T-cell (primary cell): Measurements from ENCODE around the gene RCAN3. TPM values are rescaled to one million over a fixed set of nuclear protein-coding genes. Genes with fewer than 3 reads are reported as not detected.
A peak's percentile ranks its signal among the peaks of the same experiment; 100 is the strongest.

Source experiments
- ATAC-seq, 4 experiments: fragments of 200-7000 bp in 3 of 4; fragments of 150-1000 bp in 1 of 4; cut with Tn5 transposase; replicated peaks in 1 of 4; 1 replicate in 3 of 4; 2 replicates in 1 of 4; pipeline ENCODE4 v1.10.0; 2021; ENCODE audit warnings: moderate library complexity in 3 of 4, mild to moderate bottlenecking in 2 of 4, moderate number of reproducible peaks in 1 of 4
- CTCF ChIA-PET, 2 donors: fragments of 300-600 bp; sonication (Branson Sonifier 250); formaldehyde crosslinking; loops; one replicate each; lab custom pipeline; 2022; ENCODE audit warnings: antibody characterized with exemption in 2 of 2; lab: Charles Lee
- POLR2A ChIA-PET, 2 donors: fragments of 300-600 bp; sonication (Branson Sonifier 250); formaldehyde crosslinking; loops; one replicate each; lab custom pipeline; 2022; ENCODE audit warnings: antibody characterized with exemption in 2 of 2; lab: Charles Lee
- DNase-seq, 35 experiments: peaks; one replicate each; pipeline versions ENCODE4 v3.0.0 to v3.0.0-alpha.2; 2013 to 2023
- H3K27ac ChIP-seq: one replicate; pipeline ENCODE4 v1.5.1; 2013; ENCODE audit warnings: low read length
- H3K27me3 ChIP-seq, 2 experiments: replicated peaks in 1 of 2; 1 replicate in 1 of 2; 2 replicates in 1 of 2; pipeline versions ENCODE4 v1.6.1 to v1.7.0; 2013; ENCODE audit warnings: low read length in 1 of 2, mixed read lengths in 1 of 2; ENCODE audit not compliant: control insufficient read depth in 2 of 2, insufficient read depth in 2 of 2; ENCODE audit errors: extremely low read depth in 1 of 2
- H3K36me3 ChIP-seq, 2 donors: 1 replicate in 1 of 2; 2 replicates in 1 of 2; pipeline versions ENCODE4 v1.6.1 to v1.7.0; 2013; ENCODE audit warnings: low read length in 1 of 2; ENCODE audit not compliant: control insufficient read depth in 2 of 2, insufficient read depth in 1 of 2; ENCODE audit errors: extremely low read depth in 1 of 2
- H3K4me1 ChIP-seq, 2 experiments: 1 replicate in 1 of 2; 2 replicates in 1 of 2; pipeline versions ENCODE4 v1.6.1 to v1.7.0; 2013; ENCODE audit warnings: low read length in 2 of 2, mixed read lengths in 1 of 2; ENCODE audit not compliant: insufficient read depth in 2 of 2, control insufficient read depth in 1 of 2; ENCODE audit errors: extremely low read depth in 1 of 2
- H3K4me3 ChIP-seq, 2 donors: 1 replicate in 1 of 2; 2 replicates in 1 of 2; pipeline versions ENCODE4 v1.5.1 to v1.7.0; 2013; ENCODE audit warnings: mild to moderate bottlenecking in 2 of 2, low read length in 1 of 2, moderate library complexity in 1 of 2; ENCODE audit not compliant: control insufficient read depth in 1 of 2; ENCODE audit errors: extremely low read depth in 1 of 2
- H3K9me3 ChIP-seq: 2 replicates; pipeline ENCODE4 v1.7.0; 2013
- H3K27ac Mint-ChIP-seq, 2 donors: one replicate each; pipeline ENCODE4 v1.8.0; 2020 to 2021; ENCODE audit warnings: mild to moderate bottlenecking in 2 of 2, mixed read lengths in 2 of 2
- H3K27me3 Mint-ChIP-seq, 2 donors: one replicate each; pipeline ENCODE4 v1.8.0; 2021 to 2022; ENCODE audit warnings: mixed read lengths in 2 of 2
- H3K36me3 Mint-ChIP-seq: one replicate; pipeline ENCODE4 v1.8.0; 2021; ENCODE audit warnings: mixed read lengths
- H3K4me1 Mint-ChIP-seq, 3 donors: one replicate each; pipeline ENCODE4 v1.8.0; 2020 to 2022; ENCODE audit warnings: mixed read lengths in 3 of 3, mild to moderate bottlenecking in 1 of 3
- H3K4me3 Mint-ChIP-seq, 3 donors: one replicate each; pipeline ENCODE4 v1.8.0; 2020 to 2022; ENCODE audit warnings: mild to moderate bottlenecking in 3 of 3, mixed read lengths in 3 of 3, moderate library complexity in 3 of 3
- H3K9me3 Mint-ChIP-seq, 3 donors: one replicate each; pipeline ENCODE4 v1.8.0; 2020 to 2022; ENCODE audit warnings: mixed read lengths in 3 of 3
- WGBS: methylation state at CpG from one replicate; pipeline ENCODE4 v1.1.5; 2013; ENCODE audit warnings: missing lambda C conversion rate; ENCODE audit not compliant: insufficient coverage; 5-methylcytosine and 5-hydroxymethylcytosine counted together
- total RNA-seq, 35 experiments: library from RNA in 6 of 35; stranded (reverse) in 6 of 35; fragments of 120-200 nt in 1 of 35; gene quantifications; one replicate each; pipeline versions ENCODE4 v1.2.1 to v1.2.4 and lab custom pipeline; 2013 to 2026

RCAN3 gene
- total RNA-seq, 5 donors from 2014 or later (not counting 1 experiment from before 2014, with no cell fraction given): 149 to 202 (median 186) TPM

- Histone ChIP-seq H3K27ac (no peak overlapping the region), H3K4me3 (no peak overlapping the region), H3K4me1 (peaks cover 0 to 5% of the 10 kb centered on the region in 2 experiments), H3K27me3 (no peaks in the 10 kb centered on the region), H3K36me3 (peaks cover 7 to 25% of the 10 kb centered on the region in 2 donors), H3K9me3 (no peaks in the 10 kb centered on the region)
- no peak overlapping the region for H3K4me3 Mint-ChIP-seq
- no peak for ATAC-seq
- H3K36me3 Mint-ChIP-seq: peaks cover 42% of the 10 kb centered on the region
- peak overlapping the region; percentile 74 to 76 for H3K27ac Mint-ChIP-seq
- ChIA-PET CTCF (no interaction called here), POLR2A (interaction anchor here in 1 of 2 donors (0.7 kb wide), 1 partner anchor 133 kb away, joined by 12 read pairs; no protein-coding TSS in a partner anchor)
- H3K9me3 Mint-ChIP-seq: no peaks in the 10 kb centered on the region
- H3K4me1 Mint-ChIP-seq: peaks cover 13 to 30% (median 21%) of the 10 kb centered on the region in 3 donors
- no peak for DNase-seq
- H3K27me3 Mint-ChIP-seq: no peaks in the 10 kb centered on the region
- 100% methylated on average over 1 of the region's 2 CpGs for WGBS
Measured at GRCh38 chr1:24470592-24470991, 32.0 kb upstream of the RCAN3 start.

DNA sequence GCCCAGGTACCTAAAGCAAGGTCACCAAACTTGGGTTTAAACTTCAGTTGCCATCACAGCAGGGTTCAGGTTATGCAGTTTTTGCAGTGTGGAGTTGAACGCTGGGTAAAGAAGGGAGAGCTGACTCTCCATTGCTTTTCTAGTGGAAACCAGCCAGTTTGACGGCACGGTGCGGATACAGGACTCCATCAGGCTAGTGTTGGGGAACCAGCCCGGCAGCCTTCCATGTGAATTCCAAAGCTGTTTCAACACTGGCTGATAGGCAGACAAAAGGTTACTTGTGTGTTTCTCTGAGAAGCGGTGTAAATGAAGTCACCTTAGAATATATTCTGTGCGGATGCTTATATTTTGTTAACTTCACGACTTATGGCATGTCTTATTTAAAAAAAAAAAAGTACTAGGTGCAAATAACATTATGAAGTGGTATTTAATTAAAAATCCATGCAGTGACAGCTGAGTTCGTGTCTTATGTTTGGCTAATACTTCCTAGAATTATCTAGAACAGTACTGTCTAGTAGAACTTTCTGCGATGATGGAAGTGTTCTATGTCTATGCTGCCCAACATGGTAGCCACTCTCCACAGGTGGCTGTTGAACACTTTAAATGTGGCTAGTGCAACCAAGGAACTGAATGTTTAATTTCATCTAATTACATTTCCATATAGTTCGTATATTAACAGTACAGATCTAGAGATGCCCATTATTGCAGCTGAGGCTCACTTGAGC, 29.9 kb upstream of the RCAN3 start:
- H3K27me3 Mint-ChIP-seq: no peaks in the 10 kb centered on the region
- H3K4me3 Mint-ChIP-seq: no peak overlapping the region
- H3K27ac Mint-ChIP-seq: peak overlapping the region in 1 of 2 donors; percentile 55
- no peaks in the 10 kb centered on the region for H3K9me3 Mint-ChIP-seq
- 100% methylated on average over 5 of the region's 11 CpGs for WGBS
- ATAC-seq (no peak), DNase-seq (no peak)
- CTCF ChIA-PET: interaction anchor here in 1 of 2 donors (0.7 kb wide), 1 partner anchor 14 kb away, joined by 3 read pairs; no protein-coding TSS in a partner anchor
- Histone ChIP-seq H3K36me3 (peaks cover 3 to 13% of the 10 kb centered on the region in 2 donors), H3K27ac (no peak overlapping the region), H3K27me3 (no peaks in the 10 kb centered on the region), H3K4me3 (no peak overlapping the region), H3K4me1 (peaks cover 0 to 6% of the 10 kb centered on the region in 2 experiments), H3K9me3 (no peaks in the 10 kb centered on the region)
- POLR2A ChIA-PET: interaction anchor here in 1 of 2 donors (0.7 kb wide), 1 partner anchor 9 kb away, joined by 8 read pairs; no protein-coding TSS in a partner anchor
- H3K36me3 Mint-ChIP-seq: peaks cover 35% of the 10 kb centered on the region
- H3K4me1 Mint-ChIP-seq: peaks cover 25 to 38% (median 29%) of the 10 kb centered on the region in 3 donors

DNA sequence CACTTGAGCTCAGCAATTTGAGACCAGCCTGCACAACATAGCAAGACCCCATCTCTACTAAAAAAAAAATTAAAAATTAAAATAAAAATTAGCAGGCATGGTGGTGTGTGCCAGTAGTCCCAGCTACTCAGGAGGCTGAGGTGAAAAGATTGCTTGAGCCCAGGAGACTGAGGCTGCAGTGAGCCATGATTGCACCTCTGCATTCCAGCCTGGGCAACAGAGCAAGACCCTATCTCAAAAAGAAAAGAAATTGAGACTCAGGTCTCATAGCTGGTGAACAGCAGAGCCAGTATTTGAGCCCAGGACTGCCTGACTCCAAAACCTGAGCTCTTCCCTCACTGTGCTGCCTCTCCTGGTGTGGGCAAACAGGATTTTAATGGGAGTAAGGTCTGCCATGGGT, 28.4 kb upstream of the RCAN3 start:
- H3K4me1 Mint-ChIP-seq: peaks cover 25 to 50% (median 28%) of the 10 kb centered on the region in 3 donors
- H3K9me3 Mint-ChIP-seq: no peaks in the 10 kb centered on the region
- ATAC-seq (no peak), DNase-seq (no peak)
- CTCF ChIA-PET: interaction anchor here (0.6 kb wide), 3 partner anchors 13 to 1767 kb away, joined by 3 to 12 read pairs (median 5); no protein-coding TSS in a partner anchor
- POLR2A ChIA-PET: no interaction called here
- H3K27me3 Mint-ChIP-seq: no peaks in the 10 kb centered on the region
- peaks cover 24% of the 10 kb centered on the region for H3K36me3 Mint-ChIP-seq
- H3K27ac ChIP-seq: no peak overlapping the region
- H3K36me3 ChIP-seq: peaks cover 3% of the 10 kb centered on the region in 2 donors
- H3K4me3 ChIP-seq: no peak overlapping the region
- H3K27ac Mint-ChIP-seq: peak overlapping the region in 1 of 2 donors; percentile 55
- no peak overlapping the region for H3K4me3 Mint-ChIP-seq
- no peaks in the 10 kb centered on the region for H3K27me3 ChIP-seq
- H3K4me1 ChIP-seq: peaks cover 0 to 6% of the 10 kb centered on the region in 2 experiments
- H3K9me3 ChIP-seq: no peaks in the 10 kb centered on the region

- POLR2A ChIA-PET: interaction anchor here (0.7 kb wide), 2 partner anchors 27 to 99 kb away, joined by 3 to 6 read pairs; partner anchors contain the start of gene RCAN3 (in 1 of the 2)
- no peak overlapping the region for H3K4me3 ChIP-seq
- DNase-seq (peak in 1 of 35 experiments; percentile 33), ATAC-seq (peak in 2 of 4 experiments; percentile 37 to 96)
- Mint-ChIP-seq H3K4me3 (peak overlapping the region in 1 of 3 donors; percentile 10), H3K9me3 (no peaks in the 10 kb centered on the region), H3K36me3 (peaks cover 13% of the 10 kb centered on the region), H3K4me1 (peaks cover 31 to 57% (median 33%) of the 10 kb centered on the region in 3 donors), H3K27me3 (no peaks in the 10 kb centered on the region), H3K27ac (peak overlapping the region; percentile 84 to 86)
- no CpG with 5 or more reads among the region's 4 CpGs for WGBS
- H3K27me3 ChIP-seq: no peaks in the 10 kb centered on the region
- no peak overlapping the region for H3K27ac ChIP-seq
- H3K9me3 ChIP-seq: no peaks in the 10 kb centered on the region
- peaks cover 2 to 3% of the 10 kb centered on the region in 2 donors for H3K36me3 ChIP-seq
- CTCF ChIA-PET: interaction anchor here in 1 of 2 donors (1.4 kb wide), 1 partner anchor 11 kb away, joined by 5 read pairs; no protein-coding TSS in a partner anchor
- peaks cover 12 to 15% of the 10 kb centered on the region in 2 experiments for H3K4me1 ChIP-seq
Measured at GRCh38 chr1:24475700-24476099, 26.9 kb upstream of the RCAN3 start.

GRCh38 chr1:24476571-24476970, 26.1 kb upstream of the RCAN3 start:
- H3K36me3 ChIP-seq: peaks cover 2 to 3% of the 10 kb centered on the region in 2 donors
- CTCF ChIA-PET: interaction anchor here in 1 of 2 donors (0.6 to 1.4 kb wide), 3 partner anchors 10 to 752 kb away, joined by 3 to 5 read pairs (median 4); no protein-coding TSS in a partner anchor
- Mint-ChIP-seq H3K27ac (peak overlapping the region; percentile 84 to 86), H3K4me1 (peaks cover 36 to 59% (median 38%) of the 10 kb centered on the region in 3 donors), H3K9me3 (no peaks in the 10 kb centered on the region), H3K27me3 (no peaks in the 10 kb centered on the region), H3K4me3 (no peak overlapping the region), H3K36me3 (peaks cover 10% of the 10 kb centered on the region)
- no peaks in the 10 kb centered on the region for H3K9me3 ChIP-seq
- H3K4me1 ChIP-seq: peaks cover 19 to 21% of the 10 kb centered on the region in 2 experiments
- no CpG with 5 or more reads among the region's 2 CpGs for WGBS
- peak overlapping the region; percentile 38 for H3K27ac ChIP-seq
- POLR2A ChIA-PET: interaction anchor here in 1 of 2 donors (0.6 to 0.7 kb wide), 2 partner anchors 26 to 34 kb away, joined by 3 to 6 read pairs; partner anchors contain the start of gene RCAN3
- DNase-seq (no peak), ATAC-seq (no peak)
- H3K27me3 ChIP-seq: no peaks in the 10 kb centered on the region
- H3K4me3 ChIP-seq: no peak overlapping the region

DNA sequence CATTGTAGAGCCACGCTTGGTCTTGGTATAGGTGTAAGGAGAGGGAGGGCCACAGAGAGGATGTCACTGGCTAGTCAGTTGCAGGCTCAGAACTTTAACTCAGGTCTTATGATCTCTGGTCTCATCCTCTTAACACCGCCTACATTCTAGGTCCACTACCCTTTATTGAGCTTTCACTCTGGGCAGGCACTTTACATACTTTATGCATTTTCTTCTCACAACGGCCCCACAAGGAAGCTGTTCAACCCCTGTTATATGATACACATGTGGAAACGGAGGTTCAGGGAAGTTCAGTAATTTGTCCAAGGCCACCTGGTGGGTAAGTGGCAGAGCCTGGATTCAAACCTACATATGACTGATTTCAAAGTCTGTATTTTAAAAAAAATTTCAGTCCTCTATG, 25.3 kb upstream of the RCAN3 start:
- Histone ChIP-seq H3K27me3 (no peaks in the 10 kb centered on the region), H3K4me3 (no peak overlapping the region), H3K4me1 (peaks cover 27 to 28% of the 10 kb centered on the region in 2 experiments), H3K9me3 (no peaks in the 10 kb centered on the region), H3K36me3 (peaks cover 0 to 2% of the 10 kb centered on the region in 2 donors), H3K27ac (no peak overlapping the region)
- no peak for ATAC-seq
- Mint-ChIP-seq H3K4me1 (peaks cover 43 to 61% (median 45%) of the 10 kb centered on the region in 3 donors), H3K27ac (peak overlapping the region; percentile 17 to 36), H3K27me3 (no peaks in the 10 kb centered on the region), H3K4me3 (no peak overlapping the region), H3K36me3 (peaks cover 7% of the 10 kb centered on the region), H3K9me3 (no peaks in the 10 kb centered on the region)
- no peak for DNase-seq
- CTCF ChIA-PET: interaction anchor here (0.5 to 1.4 kb wide), 3 partner anchors 9 to 61 kb away, joined by 4 to 5 read pairs (median 4); no protein-coding TSS in a partner anchor
- WGBS: 100% methylated on average over 2 of the region's 4 CpGs
- POLR2A ChIA-PET: interaction anchor here in 1 of 2 donors (0.6 kb wide), 1 partner anchor 359 kb away, joined by 3 read pairs; no protein-coding TSS in a partner anchor
